HEK293 (cell line): ENCODE results near the gene NTRK3.

Experiments
- CTCF ChIP-seq: fragments of 450-650 bp; formaldehyde crosslinking; IDR thresholded peaks from 2 replicates; pipeline ENCODE4 v1.5.1; 2016; ENCODE audit warnings: missing biosample characterization, missing genetic modification characterization
- KLF7 ChIP-seq: fragments of 450-650 bp; formaldehyde crosslinking; IDR thresholded peaks from 2 replicates; pipeline ENCODE4 v1.5.1; 2016; ENCODE audit warnings: missing biosample characterization, missing genetic modification characterization, borderline replicate concordance
- ZBTB7A ChIP-seq: fragments of 450-650 bp; formaldehyde crosslinking; IDR thresholded peaks from 2 replicates; pipeline ENCODE4 v1.5.1; 2016; ENCODE audit warnings: low read depth, missing biosample characterization, missing genetic modification characterization
- ZFP41 ChIP-seq: fragments of 450-650 bp; formaldehyde crosslinking; IDR thresholded peaks from 2 replicates; pipeline ENCODE4 v1.5.1; 2016; ENCODE audit warnings: missing biosample characterization, missing genetic modification characterization, borderline replicate concordance
- ZNF350 ChIP-seq: fragments of 450-650 bp; formaldehyde crosslinking; IDR thresholded peaks from 2 replicates; pipeline ENCODE4 v1.5.0; 2017; ENCODE audit warnings: missing biosample characterization, mild to moderate bottlenecking, missing genetic modification characterization
- ZNF416 ChIP-seq: fragments of 450-650 bp; formaldehyde crosslinking; IDR thresholded peaks from 2 replicates; pipeline ENCODE4 v1.5.1; 2016; ENCODE audit warnings: missing biosample characterization, missing genetic modification characterization

- TF ChIP-seq CTCF (tag by site-specific recombination) = no peak
- TF ChIP-seq ZFP41 (tag by site-specific recombination) = no peak
- no peak for TF ChIP-seq ZNF416 (tag by site-specific recombination)
- no peak for TF ChIP-seq KLF7 (tag by site-specific recombination)
- TF ChIP-seq ZNF350 (tag by site-specific recombination) = no peak
- no peak for TF ChIP-seq ZBTB7A (tag by site-specific recombination)
Observed at GRCh38 chr15:88204584-88204983, 52.0 kb downstream of the NTRK3 start.
